ENCODE results near the gene KLHL11.

- no peak for TF ChIP-seq CTCF (IDR thresholded peaks at IDR 0.05)
- TF ChIP-seq POLR2A (IDR thresholded peaks at IDR 0.05): no peak
Observed at GRCh38 chr17:41907633-41908539, 42.7 kb upstream of the KLHL11 start.
